Neuronal stem cell (in vitro differentiated cells): Measurements from ENCODE around the gene SLC27A5.

Experiments
- DNase-seq: peaks from one replicate; pipeline ENCODE4 v3.0.0-alpha.2; 2013; ENCODE audit warnings: low spot score
- H2AFZ ChIP-seq: one replicate; pipeline ENCODE4 v1.6.1; 2013; ENCODE audit warnings: mild to moderate bottlenecking, low read length, inconsistent platforms
- H2AK5ac ChIP-seq: 2 replicates; pipeline ENCODE4 v1.6.1; 2013; ENCODE audit warnings: low read depth, mild to moderate bottlenecking, inconsistent platforms, low read length, moderate library complexity, mixed read lengths
- H2BK120ac ChIP-seq: 2 replicates; pipeline ENCODE4 v1.6.1; 2013; ENCODE audit warnings: low read depth, mild to moderate bottlenecking, inconsistent platforms, low read length, moderate library complexity, mixed read lengths
- H2BK12ac ChIP-seq: one replicate; pipeline ENCODE4 v1.6.1; 2013; ENCODE audit warnings: low read length, inconsistent platforms
- H2BK15ac ChIP-seq: 2 replicates; pipeline ENCODE4 v1.6.1; 2013; ENCODE audit warnings: mild to moderate bottlenecking, low read length, inconsistent platforms, mixed read lengths
- H2BK5ac ChIP-seq: one replicate; pipeline ENCODE4 v1.6.1; 2013; ENCODE audit warnings: inconsistent platforms, mild to moderate bottlenecking, low read length, moderate library complexity
- H3K14ac ChIP-seq: one replicate; pipeline ENCODE4 v1.6.1; 2013; ENCODE audit warnings: low read length, inconsistent platforms
- H3K18ac ChIP-seq: 2 replicates; pipeline ENCODE4 v1.6.1; 2013; ENCODE audit warnings: low read length, inconsistent platforms
- H3K23ac ChIP-seq: 2 replicates; pipeline ENCODE4 v1.6.1; 2013; ENCODE audit warnings: low read depth, mild to moderate bottlenecking, mixed read lengths, low read length, inconsistent platforms; ENCODE audit not compliant: poor library complexity
- H3K27ac ChIP-seq: replicated peaks from 3 replicates; pipeline ENCODE4 v1.5.1; 2013; ENCODE audit warnings: low read length, inconsistent platforms
- H3K27me3 ChIP-seq, 3 experiments: 2 replicates each; pipeline ENCODE4 v1.6.1; 2013; ENCODE audit warnings: low read length in 3 of 3, mild to moderate bottlenecking in 2 of 3, inconsistent platforms in 1 of 3, low read depth in 1 of 3, mixed read lengths in 1 of 3, moderate library complexity in 1 of 3; ENCODE audit not compliant: control insufficient read depth in 3 of 3, insufficient read depth in 3 of 3
- H3K36me3 ChIP-seq, 2 donors: replicated peaks in 1 of 2; 2 replicates each; pipeline ENCODE4 v1.6.1; 2013; ENCODE audit warnings: low read length in 2 of 2; ENCODE audit not compliant: control insufficient read depth in 2 of 2, insufficient read depth in 2 of 2
- H3K4ac ChIP-seq: 2 replicates; pipeline ENCODE4 v1.6.1; 2013; ENCODE audit warnings: inconsistent platforms, mild to moderate bottlenecking, low read length, moderate library complexity
- H3K4me1 ChIP-seq, 2 donors: 1 replicate in 1 of 2; 2 replicates in 1 of 2; pipeline ENCODE4 v1.6.1; 2013; ENCODE audit warnings: low read length in 2 of 2, low read depth in 1 of 2; ENCODE audit not compliant: control insufficient read depth in 2 of 2, insufficient read depth in 1 of 2
- H3K4me2 ChIP-seq: one replicate; pipeline ENCODE4 v1.6.1; 2013; ENCODE audit warnings: mild to moderate bottlenecking, low read length, inconsistent platforms; ENCODE audit not compliant: insufficient read depth, poor library complexity, severe bottlenecking
- H3K4me3 ChIP-seq, 2 donors: 2 replicates each; pipeline ENCODE4 v1.5.1; 2013; ENCODE audit warnings: low read length in 2 of 2, mild to moderate bottlenecking in 2 of 2, inconsistent platforms in 1 of 2, moderate library complexity in 1 of 2
- H3K79me1 ChIP-seq: one replicate; pipeline ENCODE4 v1.6.1; 2013; ENCODE audit warnings: low read depth, mild to moderate bottlenecking, inconsistent platforms, low read length, moderate library complexity
- H3K9ac ChIP-seq: one replicate; pipeline ENCODE4 v1.6.1; 2013; ENCODE audit warnings: mild to moderate bottlenecking, low read depth, low read length, inconsistent platforms; ENCODE audit not compliant: poor library complexity
- H3K9me3 ChIP-seq, 2 donors: replicated peaks in 1 of 2; 2 replicates each; pipeline versions ENCODE3 to v1.6.1; 2013; ENCODE audit warnings: low read length in 2 of 2, mild to moderate bottlenecking in 2 of 2, inconsistent platforms in 1 of 2, low read depth in 1 of 2, mixed read lengths in 1 of 2, moderate library complexity in 1 of 2; ENCODE audit not compliant: control insufficient read depth in 2 of 2, insufficient read depth in 1 of 2
- H4K8ac ChIP-seq: one replicate; pipeline ENCODE4 v1.6.1; 2013; ENCODE audit warnings: low read depth, mild to moderate bottlenecking, inconsistent platforms, low read length, moderate library complexity
- H4K91ac ChIP-seq: one replicate; pipeline ENCODE4 v1.6.1; 2013; ENCODE audit warnings: low read length, low read depth, mild to moderate bottlenecking, inconsistent platforms; ENCODE audit not compliant: poor library complexity
- WGBS, 2 donors: extraction: QIAGEN DNeasy Blood & Tissue Kit; methylation state at CpG; one replicate each; pipeline ENCODE4 v1.1.7; 2013; ENCODE audit warnings: missing lambda C conversion rate in 2 of 2, mixed read lengths in 1 of 2; ENCODE audit not compliant: insufficient read length in 2 of 2, insufficient replicate concordance in 1 of 2; ENCODE audit errors: extremely low coverage in 2 of 2; 5-methylcytosine and 5-hydroxymethylcytosine counted together

The SLC27A5 gene

DNA sequence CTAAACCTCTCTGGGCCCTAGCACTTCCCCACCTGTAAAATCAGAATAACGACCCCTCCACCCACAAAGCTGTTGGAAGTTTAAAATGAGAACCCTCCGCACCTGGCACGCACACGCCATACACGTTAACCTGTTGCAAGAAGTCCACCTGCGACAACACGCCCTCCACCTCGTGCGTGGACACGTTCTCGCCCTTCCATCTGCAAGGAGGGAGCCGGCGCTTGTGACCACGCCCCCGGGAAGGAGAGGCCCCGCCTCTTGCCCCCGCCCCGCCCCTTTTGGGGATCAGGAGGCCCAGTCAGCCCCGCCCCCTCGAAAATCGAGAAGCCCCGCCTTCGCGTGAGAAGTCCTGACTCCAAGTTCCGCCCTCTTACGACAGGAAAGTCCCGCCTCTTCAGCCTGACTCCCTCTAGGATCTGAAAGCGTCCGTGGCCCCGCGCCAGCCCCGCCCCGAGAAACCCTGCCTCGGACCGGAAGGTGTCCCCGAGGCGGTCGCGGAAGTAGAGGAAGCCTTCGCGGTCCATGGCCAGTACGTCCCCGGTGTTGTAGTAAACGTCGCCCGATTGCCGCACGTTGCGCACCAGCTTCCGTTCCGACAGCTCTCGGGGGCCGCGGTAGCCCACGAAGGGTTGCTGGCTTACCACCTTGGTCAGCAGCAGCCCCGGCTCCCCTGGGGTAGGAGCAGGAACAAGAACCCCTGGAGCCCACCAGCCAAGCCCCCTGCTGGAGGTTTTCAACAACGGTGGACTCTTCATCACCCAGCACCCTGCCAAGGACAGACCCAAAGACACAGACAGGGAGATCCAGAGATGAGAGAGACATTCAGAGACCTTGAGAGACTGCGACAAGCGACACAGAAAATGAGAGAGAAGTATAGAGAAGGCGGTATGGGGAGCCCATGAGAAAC is 12.5 kb downstream of the SLC27A5 start:
- Histone ChIP-seq H4K91ac (no peak overlapping the region), H3K18ac (peak overlapping the region; percentile 94), H3K23ac (peak overlapping the region; percentile 90), H3K79me1 (peaks cover 8% of the 10 kb centered on the region), H2BK5ac (peak overlapping the region; percentile 80), H3K4me3 (peak overlapping the region; percentile 60 to 85), H4K8ac (no peak overlapping the region), H3K4me1 (peaks cover 8 to 17% of the 10 kb centered on the region in 2 donors), H2BK15ac (peak overlapping the region; percentile 10), H3K4me2 (peak overlapping the region; percentile 90), H2BK120ac (peak overlapping the region; percentile 65), H3K14ac (peak overlapping the region; percentile 47), H3K36me3 (no peaks in the 10 kb centered on the region), H2AFZ (peak overlapping the region; percentile 97), H3K9ac (peak overlapping the region; percentile 87), H3K9me3 (peaks cover 0 to 2% of the 10 kb centered on the region in 2 donors), H2BK12ac (peak overlapping the region; percentile 30), H3K27me3 (no peaks in the 10 kb centered on the region), H3K4ac (no peak overlapping the region), H3K27ac (peak overlapping the region; percentile 89), H2AK5ac (peak overlapping the region; percentile 86)
- no CpG with 5 or more reads among the region's 60 CpGs for WGBS, 2 donors
- peak; percentile 97 for DNase-seq

GRCh38 chr19:58498316-58499020 is 13.3 kb downstream of the SLC27A5 start:
- no CpG with 5 or more reads among the region's 22 CpGs for WGBS, 2 donors
- H3K9ac ChIP-seq, result peak overlapping the region; percentile 66
- H2BK12ac ChIP-seq, result no peak overlapping the region
- H2BK120ac ChIP-seq, result no peak overlapping the region
- peak overlapping the region; percentile 62 for H3K23ac ChIP-seq
- peaks cover 0 to 2% of the 10 kb centered on the region in 2 donors for H3K9me3 ChIP-seq
- H4K91ac ChIP-seq, result no peak overlapping the region
- no peak overlapping the region for H3K27ac ChIP-seq
- H3K4me2 ChIP-seq, result peak overlapping the region; percentile 90
- no peaks in the 10 kb centered on the region for H3K36me3 ChIP-seq
- no peak overlapping the region for H4K8ac ChIP-seq
- peak overlapping the region; percentile 97 for H2AFZ ChIP-seq
- H3K18ac ChIP-seq, result peak overlapping the region; percentile 87
- H3K4me1 ChIP-seq, result peaks cover 8 to 17% of the 10 kb centered on the region in 2 donors
- peak overlapping the region; percentile 10 for H2BK15ac ChIP-seq
- H3K79me1 ChIP-seq, result peaks cover 8% of the 10 kb centered on the region
- H3K4ac ChIP-seq, result peak overlapping the region; percentile 45
- peak overlapping the region; percentile 72 for H2AK5ac ChIP-seq
- peak overlapping the region; percentile 11 for H3K14ac ChIP-seq
- no peaks in the 10 kb centered on the region for H3K27me3 ChIP-seq
- no peak for DNase-seq
- peak overlapping the region; percentile 60 to 80 for H3K4me3 ChIP-seq
- H2BK5ac ChIP-seq, result peak overlapping the region; percentile 80

DNA sequence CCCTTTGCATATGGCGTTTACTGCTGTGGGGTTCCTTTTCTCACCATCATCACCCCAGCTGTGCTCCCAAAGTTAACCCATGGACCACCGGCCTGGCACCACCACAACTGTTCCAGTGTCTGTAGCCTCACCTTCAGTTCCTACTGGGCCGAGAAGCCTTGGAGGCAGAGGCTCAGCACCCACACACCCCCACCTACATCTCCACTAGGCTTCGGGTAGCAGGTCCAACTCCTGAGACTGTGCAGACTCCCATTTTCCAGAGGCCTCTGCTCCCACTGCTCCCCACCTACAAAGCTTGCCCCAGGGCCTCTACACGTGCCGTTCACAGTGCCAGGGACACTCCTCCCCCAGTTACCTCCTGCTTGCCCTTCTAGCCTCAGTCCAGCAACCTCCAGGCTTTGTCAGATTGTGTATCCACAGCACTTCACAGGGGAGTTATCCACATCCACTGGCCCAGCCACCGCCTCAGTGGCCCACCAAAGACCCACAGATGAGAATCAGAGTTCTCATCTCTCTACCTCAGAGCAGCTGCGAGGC is 14.1 kb downstream of the SLC27A5 start:
- Histone ChIP-seq H3K27ac (no peak overlapping the region), H3K9me3 (peaks cover 0 to 2% of the 10 kb centered on the region in 2 donors), H3K36me3 (no peaks in the 10 kb centered on the region), H3K9ac (peak overlapping the region; percentile 60), H3K4me1 (peaks cover 8 to 17% of the 10 kb centered on the region in 2 donors), H2BK15ac (peak overlapping the region; percentile 10), H2AFZ (no peak overlapping the region), H2BK12ac (no peak overlapping the region), H3K23ac (no peak overlapping the region), H4K91ac (no peak overlapping the region), H3K27me3 (no peaks in the 10 kb centered on the region), H3K4me3 (no peak overlapping the region), H3K79me1 (peaks cover 8% of the 10 kb centered on the region), H3K14ac (no peak overlapping the region), H3K4me2 (no peak overlapping the region), H3K4ac (peak overlapping the region; percentile 66), H2BK5ac (no peak overlapping the region), H3K18ac (no peak overlapping the region), H2AK5ac (peak overlapping the region; percentile 72), H4K8ac (peak overlapping the region; percentile 76), H2BK120ac (no peak overlapping the region)
- no peak for DNase-seq
- WGBS, 2 donors, result no CpG with 5 or more reads among the region's 8 CpGs
